ENCODE results near the gene MYO5B. TPM values are rescaled to one million over a fixed set of nuclear protein-coding genes. Genes with fewer than 3 reads are reported as not detected.

MYO5B gene
- total RNA-seq, 1 experiment from 2014 or later = 25.9 TPM

GRCh38 chr18:50004013-50004412 is 190.9 kb downstream of the MYO5B start:
- DNase-seq (ENCODE audit: unreplicated experiment) = no peak
- ChIA-PET POLR2A (no interaction called here), CTCF (no interaction called here)
- no TSS peak for BruUV-seq (replicated peaks)
- peaks cover 6% of the 10 kb centered on the region for H3K4me1 Mint-ChIP-seq (ENCODE audit: insufficient read depth, unreplicated experiment)
- intact Hi-C loops (cut with micrococcal nuclease) = no loop called here
- no peak overlapping the region for H3K27ac Mint-ChIP-seq (ENCODE audit: low read depth, unreplicated experiment)
- no peak overlapping the region for H3K4me3 Mint-ChIP-seq (ENCODE audit: unreplicated experiment)
- H3K36me3 Mint-ChIP-seq (ENCODE audit: insufficient read depth, unreplicated experiment) = peaks cover 9% of the 10 kb centered on the region
- TF ChIP-seq CTCF (IDR thresholded peaks at IDR 0.05; ENCODE audit: unreplicated experiment) = no peak
- no peaks in the 10 kb centered on the region for H3K27me3 Mint-ChIP-seq (ENCODE audit: insufficient read depth, unreplicated experiment)
- no peaks in the 10 kb centered on the region for H3K9me3 Mint-ChIP-seq (ENCODE audit: unreplicated experiment)

- intact Hi-C loops (cut with micrococcal nuclease) = no loop called here
Observed at GRCh38 chr18:50002781-50003180, 192.2 kb downstream of the MYO5B start.

GRCh38 chr18:50000227-50000626 is 194.7 kb downstream of the MYO5B start:
- intact Hi-C loops (cut with micrococcal nuclease) = no loop called here
- POLR2A ChIA-PET = no interaction called here

More at GRCh38 chr18:50002781-50003180, 192.2 kb downstream of the MYO5B start:
- no peaks in the 10 kb centered on the region for H3K27me3 Mint-ChIP-seq (ENCODE audit: insufficient read depth, unreplicated experiment)
- POLR2A ChIA-PET = no interaction called here
- peaks cover 6% of the 10 kb centered on the region for H3K4me1 Mint-ChIP-seq (ENCODE audit: insufficient read depth, unreplicated experiment)
- TF ChIP-seq CTCF (IDR thresholded peaks at IDR 0.05; ENCODE audit: unreplicated experiment) = no peak
- H3K36me3 Mint-ChIP-seq (ENCODE audit: insufficient read depth, unreplicated experiment) = peaks cover 9% of the 10 kb centered on the region
- no peak overlapping the region for H3K4me3 Mint-ChIP-seq (ENCODE audit: unreplicated experiment)
- no TSS peak for BruUV-seq (replicated peaks)
- CTCF ChIA-PET = interaction anchor here (0.6 kb wide), 1 partner anchor 1516 kb away, joined by 7 read pairs; no protein-coding TSS in a partner anchor
- no peak for DNase-seq (ENCODE audit: unreplicated experiment)
- no peak overlapping the region for H3K27ac Mint-ChIP-seq (ENCODE audit: low read depth, unreplicated experiment)
- no peaks in the 10 kb centered on the region for H3K9me3 Mint-ChIP-seq (ENCODE audit: unreplicated experiment)

GRCh38 chr18:49999128-49999527 is 195.8 kb downstream of the MYO5B start:
- Mint-ChIP-seq H3K4me1 (ENCODE audit: insufficient read depth, unreplicated experiment) (peaks cover 6% of the 10 kb centered on the region), H3K4me3 (ENCODE audit: unreplicated experiment) (no peak overlapping the region), H3K36me3 (ENCODE audit: insufficient read depth, unreplicated experiment) (no peaks in the 10 kb centered on the region), H3K9me3 (ENCODE audit: unreplicated experiment) (no peaks in the 10 kb centered on the region), H3K27ac (ENCODE audit: low read depth, unreplicated experiment) (no peak overlapping the region), H3K27me3 (ENCODE audit: insufficient read depth, unreplicated experiment) (no peaks in the 10 kb centered on the region)
- no peak for TF ChIP-seq CTCF (IDR thresholded peaks at IDR 0.05; ENCODE audit: unreplicated experiment)
- BruUV-seq (replicated peaks) = no TSS peak
- DNase-seq (ENCODE audit: unreplicated experiment) = no peak
- intact Hi-C loops (cut with micrococcal nuclease) = no loop called here
- ChIA-PET POLR2A (no interaction called here), CTCF (no interaction called here)

More at GRCh38 chr18:50000227-50000626, 194.7 kb downstream of the MYO5B start:
- Mint-ChIP-seq H3K4me1 (ENCODE audit: insufficient read depth, unreplicated experiment) (peaks cover 6% of the 10 kb centered on the region), H3K27me3 (ENCODE audit: insufficient read depth, unreplicated experiment) (no peaks in the 10 kb centered on the region), H3K9me3 (ENCODE audit: unreplicated experiment) (no peaks in the 10 kb centered on the region), H3K36me3 (ENCODE audit: insufficient read depth, unreplicated experiment) (no peaks in the 10 kb centered on the region), H3K4me3 (ENCODE audit: unreplicated experiment) (no peak overlapping the region), H3K27ac (ENCODE audit: low read depth, unreplicated experiment) (no peak overlapping the region)
- TF ChIP-seq CTCF (IDR thresholded peaks at IDR 0.05; ENCODE audit: unreplicated experiment) = no peak
- CTCF ChIA-PET = interaction anchor here (1.0 kb wide), 1 partner anchor 195 kb away, joined by 3 read pairs; the partner anchor contains the start of gene MYO5B
- BruUV-seq (replicated peaks) = no TSS peak
- DNase-seq (ENCODE audit: unreplicated experiment) = no peak
